ENCODE data around the gene SARS1.

Gene SARS1

GRCh38 chr1:109186733-109187086 lies 27.0 kb upstream of the SARS1 start:
- H3K27ac ChIP-seq (replicated peaks), result no peak overlapping the region
- no peaks in the 10 kb centered on the region for H3K27me3 ChIP-seq (ENCODE audit: insufficient read depth, poor library complexity, severe bottlenecking)
- TF ChIP-seq GABPA (IDR thresholded peaks at IDR 0.05; ENCODE audit: low read depth), result no peak
- DNase-seq (ENCODE audit: low read depth in 1 of 2, low spot score in 1 of 2), result no peak
- no peak overlapping the region for H3K4me3 ChIP-seq (replicated peaks; ENCODE audit: insufficient read depth, low read length)

GRCh38 chr1:109187127-109187526 lies 26.6 kb upstream of the SARS1 start:
- no peak overlapping the region for H3K27ac ChIP-seq (replicated peaks)
- DNase-seq (ENCODE audit: low read depth in 1 of 2, low spot score in 1 of 2), result no peak
- no peak overlapping the region for H3K4me3 ChIP-seq (replicated peaks; ENCODE audit: insufficient read depth, low read length)

GRCh38 chr1:109188200-109188599 lies 25.5 kb upstream of the SARS1 start:
- TF ChIP-seq REST (IDR thresholded peaks at IDR 0.05; ENCODE audit: insufficient replicate concordance, low read depth), result no peak
- TF ChIP-seq CTCF (IDR thresholded peaks at IDR 0.05; ENCODE audit: insufficient read depth, low read length), result no peak
- TF ChIP-seq POLR2AphosphoS5 (IDR thresholded peaks at IDR 0.05; ENCODE audit: low read depth), result no peak
- TF ChIP-seq GABPA (IDR thresholded peaks at IDR 0.05; ENCODE audit: low read depth), result no peak
- TF ChIP-seq SPI1 (IDR thresholded peaks at IDR 0.05; ENCODE audit: borderline replicate concordance, low read depth), result no peak
- H3K4me3 ChIP-seq (replicated peaks; ENCODE audit: insufficient read depth, low read length), result no peak overlapping the region
- no peak overlapping the region for H3K27ac ChIP-seq (replicated peaks)
- no peaks in the 10 kb centered on the region for H3K27me3 ChIP-seq (ENCODE audit: insufficient read depth, poor library complexity, severe bottlenecking)
- no peak for DNase-seq (ENCODE audit: low read depth in 1 of 2, low spot score in 1 of 2)

More at GRCh38 chr1:109187127-109187526, 26.6 kb upstream of the SARS1 start:
- TF ChIP-seq POLR2AphosphoS5 (IDR thresholded peaks at IDR 0.05; ENCODE audit: low read depth), result no peak
- no peak for TF ChIP-seq REST (IDR thresholded peaks at IDR 0.05; ENCODE audit: insufficient replicate concordance, low read depth)
- no peak for TF ChIP-seq GABPA (IDR thresholded peaks at IDR 0.05; ENCODE audit: low read depth)
- no peak for TF ChIP-seq SPI1 (IDR thresholded peaks at IDR 0.05; ENCODE audit: borderline replicate concordance, low read depth)
- no peak for TF ChIP-seq CTCF (IDR thresholded peaks at IDR 0.05; ENCODE audit: insufficient read depth, low read length)
- H3K27me3 ChIP-seq (ENCODE audit: insufficient read depth, poor library complexity, severe bottlenecking), result no peaks in the 10 kb centered on the region

GRCh38 chr1:109188781-109189180 lies 24.9 kb upstream of the SARS1 start:
- DNase-seq (ENCODE audit: low read depth in 1 of 2, low spot score in 1 of 2), result no peak
- no peak overlapping the region for H3K27ac ChIP-seq (replicated peaks)
- no peaks in the 10 kb centered on the region for H3K27me3 ChIP-seq (ENCODE audit: insufficient read depth, poor library complexity, severe bottlenecking)
- H3K4me3 ChIP-seq (replicated peaks; ENCODE audit: insufficient read depth, low read length), result no peak overlapping the region
- TF ChIP-seq POLR2AphosphoS5 (IDR thresholded peaks at IDR 0.05; ENCODE audit: low read depth), result no peak
- no peak for TF ChIP-seq REST (IDR thresholded peaks at IDR 0.05; ENCODE audit: insufficient replicate concordance, low read depth)
- no peak for TF ChIP-seq GABPA (IDR thresholded peaks at IDR 0.05; ENCODE audit: low read depth)
- no peak for TF ChIP-seq CTCF (IDR thresholded peaks at IDR 0.05; ENCODE audit: insufficient read depth, low read length)
- TF ChIP-seq SPI1 (IDR thresholded peaks at IDR 0.05; ENCODE audit: borderline replicate concordance, low read depth), result no peak

Data from HL-60 (cell line).